Activated T-helper 1 cell treated with Interleukin-2 at 50 U/mL for 16 hours (primary cell): ENCODE results near the gene ATP8A2.
"Not testable (repeated sequence)": the region's sequence is repeated elsewhere in the genome, so short reads cannot be mapped to it uniquely, and the experiment has no call there.

Experiments
- DNase-seq: peaks from one replicate; pipeline ENCODE4 v3.0.0-alpha.2; 2020; ENCODE audit warnings: low read depth

The ATP8A2 gene

GRCh38 chr13:25463496-25463895 is 91.7 kb downstream of the ATP8A2 start:
- DNase-seq = no peak

GRCh38 chr13:25466880-25467279 is 95.1 kb downstream of the ATP8A2 start:
- DNase-seq = no peak

DNA sequence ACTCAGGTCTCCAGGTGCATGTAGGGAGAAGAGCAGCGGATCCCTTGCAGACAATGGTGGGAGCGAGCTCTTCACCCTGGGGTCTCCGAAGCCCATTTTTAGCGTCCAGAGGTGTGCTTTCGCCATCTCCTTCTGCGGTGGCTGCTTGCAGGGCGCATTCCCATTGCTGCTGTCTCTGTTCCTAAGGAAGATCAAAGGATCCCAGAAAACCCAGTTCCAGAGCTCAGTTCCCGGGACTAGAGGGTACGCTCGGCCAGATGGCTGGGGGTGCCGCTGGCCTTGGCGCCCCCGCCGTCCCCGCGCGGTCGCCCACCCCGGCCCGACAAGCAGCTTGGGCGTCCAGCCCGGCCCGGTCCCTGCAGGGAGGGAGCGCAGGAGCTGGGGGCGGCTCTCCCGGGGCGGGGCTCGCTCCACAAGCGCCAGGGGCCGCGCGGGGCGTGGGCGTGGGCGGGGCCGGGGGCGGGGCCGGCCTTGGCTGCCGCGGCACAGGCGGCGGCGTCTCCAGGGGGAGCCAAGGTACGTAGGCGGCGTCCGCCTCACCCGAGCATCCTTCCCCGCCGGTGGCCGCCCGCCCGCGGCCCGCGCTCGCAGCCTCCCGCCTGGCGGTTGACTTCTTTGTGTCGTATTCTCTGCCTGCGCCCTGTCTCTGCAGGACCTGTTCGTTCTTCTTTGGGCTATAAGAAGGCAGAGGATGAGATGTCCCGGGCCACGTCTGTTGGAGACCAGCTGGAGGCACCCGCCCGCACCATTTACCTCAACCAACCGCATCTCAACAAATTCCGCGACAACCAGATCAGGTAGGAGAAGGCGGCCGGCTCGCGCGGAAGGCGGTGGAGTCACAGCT is 96.8 kb downstream of the ATP8A2 start:
- DNase-seq = no peak

DNA sequence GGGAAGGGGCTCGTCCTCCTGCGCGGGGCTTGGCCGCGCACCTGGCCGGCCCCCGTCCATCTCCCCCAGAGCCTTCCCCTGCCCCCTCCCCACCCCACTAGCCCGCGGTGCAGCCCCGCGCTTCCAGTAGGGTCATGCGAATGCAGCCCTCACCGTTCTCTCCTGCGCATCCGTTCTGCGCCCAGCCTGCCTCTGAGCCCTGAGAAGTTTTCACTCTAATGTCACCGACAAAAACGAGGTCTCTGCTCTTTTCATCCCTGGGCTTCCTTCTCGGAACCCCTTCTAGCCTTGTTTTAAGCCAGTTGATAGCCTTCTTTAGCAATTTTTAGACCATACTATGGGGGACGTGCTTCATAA is 97.4 kb downstream of the ATP8A2 start:
- DNase-seq = no peak

- DNase-seq = no peak
Measured at GRCh38 chr13:25473864-25474263, 102.1 kb downstream of the ATP8A2 start.

- no peak for DNase-seq
Measured at GRCh38 chr13:25478186-25478585, 106.4 kb downstream of the ATP8A2 start.

DNA sequence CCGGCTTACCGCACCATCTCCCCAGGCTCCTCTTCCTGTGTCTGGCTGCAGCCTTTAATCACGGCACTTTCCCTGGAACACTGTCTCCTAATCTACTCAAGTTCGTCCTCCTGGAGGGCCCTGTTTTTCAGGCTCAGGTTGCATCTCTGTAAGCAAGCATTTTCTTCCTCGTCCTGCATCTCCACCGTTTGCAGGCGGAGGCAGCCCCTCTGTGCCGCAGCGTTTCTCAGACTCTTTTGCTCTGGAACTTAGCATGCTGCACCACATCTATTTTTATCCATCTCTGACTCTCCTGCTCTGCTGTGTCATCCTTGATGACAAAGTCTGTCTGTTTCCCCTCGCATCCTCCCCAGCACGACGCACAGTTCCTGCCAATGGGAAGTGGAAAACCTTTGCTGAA is 117.5 kb downstream of the ATP8A2 start:
- DNase-seq = no peak

DNA sequence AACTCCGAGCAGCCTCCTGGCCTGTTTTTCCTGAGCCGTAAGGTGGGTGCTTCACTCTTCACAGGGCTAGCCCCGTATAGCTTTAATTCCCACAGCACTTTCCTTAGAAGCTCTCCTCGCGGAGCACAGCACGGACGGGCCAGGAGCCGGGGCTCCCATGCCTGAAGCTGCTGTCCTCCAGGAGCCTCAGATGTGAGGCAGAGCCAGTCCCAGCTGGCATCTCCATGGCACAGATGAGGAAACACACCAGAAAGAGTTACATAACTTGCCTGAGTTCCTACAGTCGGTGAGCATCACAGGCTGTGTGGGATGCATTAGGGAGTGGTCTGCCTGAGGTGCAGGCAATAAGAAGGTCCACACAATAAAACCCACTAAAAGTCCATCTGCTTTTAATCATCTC is 118.5 kb downstream of the ATP8A2 start:
- DNase-seq = no peak

DNA sequence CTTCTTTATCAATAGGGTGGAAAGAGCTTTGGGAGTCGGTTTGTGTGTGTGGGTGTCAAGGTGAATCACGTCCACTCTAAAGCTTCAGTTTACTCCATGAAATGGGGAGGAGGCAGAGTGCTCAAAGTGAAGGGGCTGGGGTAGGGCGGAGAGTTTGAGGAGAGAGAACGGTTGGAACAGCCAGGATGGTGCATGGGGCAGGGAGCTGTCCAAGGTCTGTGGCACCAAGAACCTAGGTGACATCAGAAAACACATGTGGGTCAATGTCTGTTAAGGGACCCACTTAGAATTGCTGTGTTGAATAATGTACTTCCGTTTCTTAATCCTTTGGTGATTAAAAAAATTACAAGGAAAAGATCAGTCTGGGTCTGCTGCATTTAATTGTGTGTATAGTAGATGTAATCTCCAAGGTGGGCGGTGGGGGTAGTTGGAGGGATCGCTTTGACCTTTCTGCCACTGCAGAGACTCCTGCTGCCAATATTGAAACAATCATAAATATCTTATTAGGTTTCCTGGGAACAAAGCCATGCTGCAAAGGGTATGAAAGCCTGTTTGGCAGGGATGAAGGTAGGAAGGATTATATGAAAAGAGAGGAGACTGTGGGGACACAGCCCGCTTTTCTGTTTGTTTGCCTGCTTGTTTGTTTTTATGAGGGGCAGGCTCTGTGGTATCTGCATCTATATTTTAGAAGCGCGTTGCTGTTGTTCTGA is 122.3 kb downstream of the ATP8A2 start:
- no peak for DNase-seq

- DNase-seq = no peak
Measured at GRCh38 chr13:25494698-25495411, 123.1 kb downstream of the ATP8A2 start.

- DNase-seq = no peak
Measured at GRCh38 chr13:25501231-25501630, 129.5 kb downstream of the ATP8A2 start.

GRCh38 chr13:25502031-25502430 is 130.3 kb downstream of the ATP8A2 start:
- no peak for DNase-seq

GRCh38 chr13:25502551-25502950 is 130.8 kb downstream of the ATP8A2 start:
- no peak for DNase-seq

GRCh38 chr13:25503856-25504255 is 132.1 kb downstream of the ATP8A2 start:
- no peak for DNase-seq

DNA sequence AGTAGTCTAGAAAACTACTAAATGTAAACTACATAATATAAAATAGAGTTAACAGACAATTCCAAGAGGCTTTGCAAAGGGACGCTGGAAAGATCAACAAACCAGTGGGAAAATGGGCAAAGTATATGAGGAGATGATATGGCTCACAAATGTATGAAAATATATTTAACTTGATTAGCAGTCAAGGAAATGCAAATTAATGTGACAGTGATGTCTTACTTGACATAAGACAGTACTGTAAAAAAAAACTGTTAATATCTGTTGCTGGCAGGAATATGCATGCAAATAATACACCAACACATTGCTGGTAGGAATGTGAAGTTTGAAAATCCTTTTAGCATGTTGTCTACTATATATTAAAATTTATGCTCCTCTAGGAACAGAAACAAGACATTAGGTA is 136.1 kb downstream of the ATP8A2 start:
- no peak for DNase-seq

DNA sequence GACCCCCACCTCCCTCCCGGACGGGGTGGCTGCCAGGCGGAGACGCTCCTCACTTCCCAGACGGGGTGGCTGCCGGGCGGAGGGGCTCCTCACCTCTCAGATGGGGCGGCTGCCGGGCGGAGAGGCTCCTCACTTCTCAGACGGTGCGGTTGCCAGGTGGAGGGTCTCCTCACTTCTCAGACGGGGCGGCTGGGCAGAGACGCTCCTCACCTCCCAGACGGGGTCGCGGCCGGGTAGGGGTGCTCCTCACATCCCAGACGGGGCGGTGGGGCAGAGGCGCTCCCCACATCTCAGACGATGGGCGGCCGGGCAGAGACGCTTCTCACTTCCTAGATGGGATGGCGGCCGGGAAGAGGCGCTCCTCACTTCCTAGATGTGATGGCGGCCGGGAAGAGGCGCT is 141.3 kb downstream of the ATP8A2 start:
- DNase-seq = not testable (repeated sequence)

- no peak for DNase-seq
Measured at GRCh38 chr13:25518441-25518840, 146.7 kb downstream of the ATP8A2 start.

- no peak for DNase-seq
Measured at GRCh38 chr13:25525884-25526283, 154.1 kb downstream of the ATP8A2 start.

DNA sequence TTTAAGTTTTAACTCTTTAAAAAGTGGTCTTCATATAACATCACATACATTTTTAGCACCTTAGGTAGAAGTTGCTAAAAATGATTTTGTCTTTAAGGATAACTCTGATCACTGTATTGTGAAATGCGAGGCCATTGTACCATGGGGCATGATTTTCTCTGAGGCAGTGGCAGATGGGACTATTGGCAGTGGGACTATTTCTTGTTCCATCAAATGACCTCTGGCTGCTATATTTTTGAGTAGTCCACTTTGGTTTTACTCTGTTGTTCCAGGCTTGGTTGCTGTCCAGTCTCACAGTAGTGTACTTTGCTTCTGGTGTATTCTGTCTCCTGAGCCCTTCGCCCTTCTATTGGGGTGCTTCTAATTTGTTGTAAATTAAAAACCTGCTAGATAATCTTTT is 156.5 kb downstream of the ATP8A2 start:
- no peak for DNase-seq

DNA sequence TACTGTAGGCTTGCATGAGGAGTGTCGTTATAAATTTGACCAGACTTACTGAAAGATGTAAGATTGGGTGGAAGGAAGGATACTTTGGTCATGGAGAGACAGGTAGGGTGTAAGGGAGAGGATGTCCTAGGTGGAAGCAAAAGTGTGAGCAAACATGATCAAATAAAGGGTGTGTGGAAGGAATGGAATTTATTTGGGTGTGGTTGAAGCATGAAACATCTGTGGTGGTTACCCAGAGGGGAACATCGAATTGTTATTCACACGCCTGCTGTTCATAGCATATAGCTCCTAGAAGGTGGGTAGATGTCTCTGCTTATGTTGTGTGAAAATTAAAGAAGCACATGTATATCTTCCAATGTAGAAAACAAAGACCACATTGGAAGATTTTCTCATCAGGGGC is 157.7 kb downstream of the ATP8A2 start:
- no peak for DNase-seq

DNA sequence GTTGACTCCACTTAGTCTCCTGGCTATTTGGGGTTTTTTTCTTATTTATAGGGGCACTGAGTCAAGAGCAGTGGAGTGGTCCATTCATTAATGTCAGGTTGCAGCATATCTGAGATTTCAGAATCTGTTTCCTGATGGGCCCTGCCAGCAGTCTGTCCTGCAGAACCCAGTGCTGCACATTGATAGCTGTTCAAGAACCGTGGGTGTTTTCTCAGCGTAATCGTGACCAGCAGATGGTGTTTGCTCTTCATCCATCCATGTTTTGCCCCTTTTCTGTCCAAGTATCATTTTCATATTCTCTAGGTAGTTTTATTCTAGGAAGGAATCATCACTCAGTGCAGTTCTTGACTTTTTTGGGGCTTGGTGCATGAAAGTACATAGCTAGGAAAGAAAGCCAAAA is 166.5 kb downstream of the ATP8A2 start:
- DNase-seq = no peak

DNA sequence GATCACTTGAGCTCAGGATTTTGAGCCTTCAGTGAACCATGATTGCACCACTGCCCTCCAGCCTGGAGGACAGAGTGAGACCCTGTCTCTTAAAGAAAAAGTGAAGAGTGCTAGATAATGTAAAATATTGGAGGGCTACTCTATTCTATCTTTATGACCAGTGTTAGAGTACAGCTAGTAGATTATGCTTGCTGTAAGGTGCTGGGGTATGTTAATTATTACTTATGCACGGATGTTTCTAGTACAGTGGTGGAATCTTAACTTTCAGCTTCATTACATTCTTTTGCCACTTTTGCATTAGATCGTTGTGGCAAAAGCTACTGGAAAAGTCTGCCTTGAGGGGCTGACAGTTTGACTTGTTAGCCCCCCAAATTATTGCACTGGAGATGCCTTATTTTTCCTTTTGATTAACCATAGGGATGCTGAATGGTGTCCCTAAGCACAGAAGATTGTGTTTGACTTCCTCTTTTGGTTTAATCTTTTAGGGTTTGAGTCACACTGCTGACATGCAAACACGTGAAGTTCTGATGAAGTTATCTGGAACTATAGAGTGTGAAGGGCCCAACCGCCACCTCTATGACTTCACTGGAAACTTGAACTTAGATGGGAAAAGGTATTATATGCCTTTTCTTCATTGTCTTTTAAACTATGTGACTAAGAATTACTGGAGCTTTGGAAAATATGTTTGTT is 169.8 kb downstream of the ATP8A2 start:
- no peak for DNase-seq
